Measurements from ENCODE around the gene GPHA2.
"Not testable (repeated sequence)": the region's sequence is repeated elsewhere in the genome, so short reads cannot be mapped to it uniquely, and the experiment has no call there.

Gene GPHA2, protein sequence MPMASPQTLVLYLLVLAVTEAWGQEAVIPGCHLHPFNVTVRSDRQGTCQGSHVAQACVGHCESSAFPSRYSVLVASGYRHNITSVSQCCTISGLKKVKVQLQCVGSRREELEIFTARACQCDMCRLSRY

DNA sequence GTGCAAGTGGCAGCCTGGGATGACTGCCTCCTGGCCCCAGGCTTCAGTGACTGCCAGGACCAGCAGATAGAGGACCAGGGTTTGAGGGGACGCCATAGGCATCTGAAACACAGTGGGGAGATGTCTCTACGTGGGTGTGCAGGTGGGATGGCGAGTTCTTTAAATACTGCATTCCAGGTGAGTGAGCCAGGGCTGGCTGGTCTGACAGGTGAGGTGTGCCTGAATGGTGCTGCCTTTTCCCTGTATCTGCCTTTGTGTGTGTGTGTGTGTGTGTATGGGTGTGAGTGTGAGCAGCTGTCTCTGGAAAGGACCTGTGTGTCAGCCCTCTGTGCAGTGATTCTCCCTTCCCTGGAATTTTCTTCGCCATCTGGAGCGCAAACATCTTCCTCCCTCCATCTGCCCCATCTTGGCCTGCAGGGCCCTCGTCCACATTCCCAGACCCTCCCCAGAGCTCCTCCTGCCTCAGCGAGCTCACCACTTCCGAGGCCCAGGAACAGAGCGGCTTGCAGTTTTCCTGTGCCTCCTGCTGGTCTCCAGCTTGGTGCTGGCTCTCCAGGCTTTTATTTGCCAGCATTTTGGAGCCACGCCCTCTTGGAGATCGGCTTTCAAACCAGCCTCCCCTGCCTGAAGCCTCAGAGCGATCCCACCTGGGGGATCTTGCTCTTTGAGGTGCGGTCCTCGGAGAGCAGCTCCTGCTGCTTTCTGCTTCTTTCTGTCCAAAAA lies at the start of gene GPHA2:
GPHA2 (minus strand) TSS at position 535 of the 723 bp plus-strand sequence; CDS start at position 102, 433 bp downstream.
- no peak for DNase-seq (ENCODE audit: low read depth)

DNA sequence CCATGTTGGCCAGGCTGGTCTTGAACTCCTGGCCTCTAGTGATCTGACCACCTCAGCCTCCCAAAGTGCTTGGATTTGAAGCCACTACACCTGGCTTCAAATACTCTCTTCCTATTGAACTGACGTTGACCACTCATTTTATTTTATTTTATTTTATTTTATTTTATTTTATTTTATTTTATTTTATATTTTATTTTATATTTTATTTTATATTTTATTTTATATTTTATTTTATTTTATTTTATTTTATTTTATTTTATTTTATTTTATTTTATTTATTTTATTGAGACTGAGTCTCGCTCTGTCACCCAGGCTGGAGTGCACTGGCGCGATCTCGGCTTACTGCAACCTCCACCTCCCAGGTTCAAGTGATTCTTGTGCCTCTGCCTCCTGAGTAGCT lies 47.6 kb upstream of the GPHA2 start:
- DNase-seq (ENCODE audit: low read depth), result not testable (repeated sequence)

DNA sequence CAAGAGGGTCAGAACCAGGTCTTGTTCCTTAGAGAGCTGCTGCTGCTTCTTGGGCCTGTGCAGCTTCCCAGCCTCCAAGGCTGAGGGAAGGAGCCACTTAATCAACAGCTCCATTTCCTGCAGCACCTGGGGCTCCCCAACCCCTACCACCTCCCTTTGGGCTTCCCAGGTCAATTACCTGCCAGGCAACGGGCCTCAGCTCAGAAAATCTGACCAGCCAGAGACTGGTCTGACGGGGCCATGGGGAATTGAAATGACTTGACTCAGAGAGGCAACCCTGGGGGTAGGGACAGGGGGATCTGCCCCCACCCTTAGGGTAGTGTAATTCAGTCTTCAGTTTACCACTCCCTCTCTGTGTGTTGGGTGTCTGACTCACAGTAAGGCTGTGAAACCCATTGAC lies 41.0 kb upstream of the GPHA2 start:
- no peak for DNase-seq (ENCODE audit: low read depth)

DNA sequence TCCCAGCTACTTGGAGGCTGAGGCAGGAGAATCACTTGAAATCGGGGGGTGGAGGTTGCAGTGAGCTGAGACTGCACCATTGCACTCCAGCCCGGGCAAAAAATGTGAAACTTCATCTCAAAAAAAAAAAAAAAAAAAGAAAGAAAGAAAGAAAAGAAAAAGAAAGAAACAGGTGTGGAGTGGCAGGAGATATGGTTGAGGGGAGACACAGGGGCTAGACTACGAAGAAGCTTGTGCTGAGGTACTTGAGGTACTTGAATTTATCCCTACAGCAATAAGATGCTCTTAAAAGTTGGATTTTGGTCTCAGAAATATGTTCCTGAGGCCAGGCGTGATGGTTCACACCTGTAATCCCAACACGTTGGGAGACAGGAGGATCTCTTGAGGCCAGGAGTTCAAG lies 38.4 kb upstream of the GPHA2 start:
- DNase-seq (ENCODE audit: low read depth), result no peak

DNA sequence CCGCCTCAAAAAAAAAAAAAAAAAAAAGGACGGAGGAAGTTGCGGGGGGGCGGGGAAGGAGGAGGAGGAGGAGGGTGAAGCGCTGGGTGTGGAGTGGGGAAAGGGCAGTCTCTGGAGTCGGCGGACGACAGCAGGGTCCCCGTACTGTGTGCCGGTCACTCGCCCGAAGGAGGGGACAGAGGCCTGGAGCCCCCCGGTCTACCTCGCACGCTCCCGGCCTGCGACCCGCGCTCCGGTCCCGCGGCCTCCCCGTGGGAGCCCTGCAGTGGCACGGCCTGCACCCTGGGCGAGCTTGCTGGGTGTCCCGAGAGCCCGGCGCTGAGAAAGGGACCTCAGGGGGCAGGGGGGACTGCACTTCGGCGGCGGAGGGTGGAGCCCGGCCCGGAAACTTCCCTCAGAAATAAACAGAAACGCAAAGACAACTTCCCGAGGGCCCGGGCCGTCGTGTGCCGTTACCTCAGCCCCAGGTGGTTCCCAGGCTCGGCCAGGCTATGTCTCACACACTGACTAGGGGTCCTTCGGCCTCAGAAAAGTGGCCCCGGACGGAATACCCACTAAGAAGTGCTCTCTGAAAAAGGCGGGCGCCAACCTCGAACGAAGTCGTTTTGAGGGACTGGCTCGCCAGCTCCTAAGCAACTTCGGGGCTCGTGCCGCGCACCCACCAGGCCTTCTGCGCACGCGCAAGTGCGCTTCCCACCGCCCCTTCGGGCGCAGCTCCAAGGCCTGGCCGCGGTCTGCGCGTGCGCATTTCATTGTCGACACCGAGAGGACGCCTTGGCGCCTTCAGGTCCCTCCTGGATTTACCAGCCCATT lies 35.9 kb upstream of the GPHA2 start, which contains the start of gene MAJIN:
MAJIN (minus strand) TSS at position 688 of the 813 bp plus-strand sequence. CDS start 12,703 bp downstream, outside the sequence.
- no peak for DNase-seq (ENCODE audit: low read depth)

DNA sequence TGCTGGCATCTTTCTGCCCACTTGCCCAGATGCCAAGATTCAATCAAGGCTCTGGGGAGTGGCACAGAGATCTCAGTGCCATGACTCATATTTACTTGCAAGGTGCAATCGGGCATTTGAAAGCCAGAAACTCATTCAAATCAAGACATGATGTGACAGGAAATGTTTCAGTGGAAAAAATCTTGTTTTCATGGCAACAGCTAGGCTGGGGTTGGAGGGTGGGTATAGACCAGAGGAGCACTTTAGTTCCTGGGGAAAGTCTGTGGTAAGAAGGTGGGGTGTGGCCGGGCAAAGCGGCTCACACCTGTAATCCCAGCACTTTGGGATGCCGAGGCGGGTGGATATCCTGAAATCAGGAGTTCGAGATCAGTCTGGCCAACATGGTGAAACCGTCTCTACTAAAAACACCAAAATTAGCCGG lies 35.0 kb upstream of the GPHA2 start:
- no peak for DNase-seq (ENCODE audit: low read depth)

DNA sequence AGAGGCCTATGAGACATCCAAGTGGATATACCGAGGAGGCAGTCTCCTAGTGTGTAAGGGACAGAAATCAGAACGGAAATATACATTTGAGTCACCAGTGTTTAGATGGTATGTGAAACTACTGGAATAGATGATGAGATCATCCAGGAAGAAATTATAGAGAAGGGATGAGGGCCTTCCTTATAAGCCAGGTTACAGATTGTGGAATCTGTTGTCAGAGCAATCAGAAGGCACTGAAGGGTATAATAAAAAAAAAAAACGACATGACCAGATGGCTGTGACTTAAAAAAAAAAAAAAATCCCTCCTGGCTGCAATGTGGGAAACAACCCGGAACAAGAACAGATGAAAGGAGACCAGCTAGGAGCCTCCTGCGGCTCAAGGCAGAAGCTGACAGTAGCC lies 33.5 kb upstream of the GPHA2 start:
- DNase-seq (ENCODE audit: low read depth), result peak; percentile 82

DNA sequence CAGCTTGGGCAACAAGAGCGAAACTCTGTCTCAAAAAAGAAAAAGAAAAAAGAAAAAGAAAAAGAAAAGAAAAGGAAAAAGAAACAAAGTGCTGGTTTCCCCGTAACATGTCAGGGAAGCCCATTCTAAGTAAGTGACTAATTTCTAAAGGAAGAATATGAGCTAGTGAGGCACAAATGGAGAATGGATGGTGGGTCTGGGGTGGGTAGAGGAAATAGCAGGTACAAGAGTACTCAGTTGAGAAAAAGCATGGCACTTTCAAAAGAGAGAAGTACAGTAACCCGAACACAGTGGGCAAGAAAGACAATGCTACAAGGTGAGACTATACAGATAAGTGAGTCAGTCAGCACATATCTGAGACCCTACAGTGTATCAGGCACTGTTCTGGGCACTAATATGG lies 31.7 kb upstream of the GPHA2 start:
- DNase-seq (ENCODE audit: low read depth), result no peak

DNA sequence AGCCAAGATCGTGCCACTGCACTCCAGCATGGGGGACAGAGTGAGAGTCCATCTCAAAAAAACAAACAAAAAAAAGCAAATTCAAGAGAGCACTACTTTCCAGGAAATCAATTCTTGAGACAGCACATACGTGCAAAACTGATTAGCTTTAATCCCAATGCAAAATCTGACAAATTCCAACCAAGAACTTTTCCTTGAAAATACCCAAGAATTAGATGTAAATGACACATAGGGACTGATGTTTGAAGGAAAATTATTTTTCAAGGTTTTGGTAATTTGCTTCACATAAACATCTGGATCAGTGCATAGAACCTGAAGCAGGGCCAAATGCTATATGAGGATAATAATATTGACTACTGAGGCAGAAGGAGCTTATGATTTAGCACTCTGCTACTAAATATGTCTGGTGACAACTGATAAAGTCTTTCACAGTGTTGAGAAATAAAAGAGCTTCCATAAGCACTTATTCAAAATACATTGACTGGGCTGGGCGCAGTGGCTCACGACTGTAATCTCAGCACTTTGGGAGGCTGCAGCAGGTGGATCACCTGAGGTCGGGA lies 27.5 kb upstream of the GPHA2 start:
- DNase-seq (ENCODE audit: low read depth), result no peak

DNA sequence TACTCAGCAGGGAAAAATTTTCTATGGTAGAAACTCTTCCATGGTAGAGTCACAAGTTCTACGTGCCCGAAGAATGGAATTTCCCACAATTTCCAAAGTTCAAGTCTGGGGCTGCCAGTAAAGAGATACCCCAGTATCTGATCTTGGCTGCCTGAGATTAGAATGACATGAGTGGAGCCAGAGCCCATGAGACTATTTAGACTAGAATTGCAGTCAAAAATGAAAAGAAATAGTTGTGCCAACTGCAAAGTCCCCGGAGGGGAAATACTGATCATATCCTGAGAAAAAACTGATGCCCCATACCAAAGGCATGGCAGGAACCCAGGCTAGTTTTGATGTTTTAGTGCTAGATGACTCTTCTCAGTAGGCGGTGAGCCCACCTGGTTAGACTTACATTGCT lies 25.0 kb upstream of the GPHA2 start:
- no peak for DNase-seq (ENCODE audit: low read depth)

DNA sequence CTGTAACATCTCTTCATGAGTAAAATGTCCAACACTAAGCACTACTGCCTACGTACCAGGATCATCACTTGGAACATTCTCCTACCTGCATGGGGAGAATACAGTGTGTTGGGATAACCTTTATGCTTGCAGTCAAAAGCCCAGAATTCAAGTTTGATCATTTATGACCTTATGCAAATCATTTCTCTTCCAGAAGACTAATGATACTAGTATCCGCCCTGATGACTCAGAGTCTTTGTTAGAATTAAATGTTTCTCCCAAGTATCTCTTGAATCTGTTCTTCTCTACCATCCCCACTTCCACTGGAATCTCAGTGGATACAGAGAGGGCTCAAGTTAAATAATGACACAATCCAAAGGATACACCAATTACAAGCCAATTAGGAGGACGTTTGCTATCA lies 23.8 kb upstream of the GPHA2 start:
- no peak for DNase-seq (ENCODE audit: low read depth)

DNA sequence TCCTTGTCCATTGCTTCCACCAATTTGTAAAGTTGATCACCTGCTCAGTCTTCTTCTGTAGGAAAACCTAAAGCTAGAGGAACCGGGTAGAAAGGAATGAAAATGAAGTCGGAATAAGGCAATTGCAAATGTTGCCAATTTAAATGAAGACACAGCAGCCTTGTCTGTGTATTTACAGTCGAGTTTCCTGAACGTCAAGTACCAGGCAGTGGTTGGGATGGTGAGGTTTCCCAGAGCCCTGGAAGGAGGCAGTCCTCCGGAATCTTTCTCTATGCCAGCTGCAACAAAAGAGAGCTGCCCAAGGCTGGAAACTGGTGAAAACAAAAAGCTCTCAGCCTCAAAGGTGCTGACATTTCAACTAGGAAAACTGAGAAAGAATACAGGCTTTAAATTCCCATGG lies 18.5 kb upstream of the GPHA2 start:
- no peak for DNase-seq (ENCODE audit: low read depth)

DNA sequence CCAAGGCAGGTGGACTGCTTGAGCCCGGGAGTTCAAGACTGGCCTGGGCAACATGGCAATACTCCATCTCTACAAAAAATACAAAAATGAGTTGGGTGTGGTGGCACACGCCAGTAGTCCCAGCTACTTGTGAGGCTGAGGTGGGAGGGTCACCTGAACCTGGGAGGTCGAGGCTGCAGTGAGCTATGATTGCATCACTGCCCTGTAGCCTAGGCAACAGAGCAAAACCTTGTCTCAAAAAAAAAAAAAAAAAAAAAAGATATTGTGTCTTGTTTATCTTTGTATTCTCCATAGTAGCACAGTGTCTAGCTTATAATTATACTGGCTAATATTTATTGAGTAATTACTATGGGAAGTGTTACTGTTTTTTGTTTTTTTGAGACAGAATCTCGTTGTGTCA lies 15.8 kb upstream of the GPHA2 start:
- no peak for DNase-seq (ENCODE audit: low read depth)

DNA sequence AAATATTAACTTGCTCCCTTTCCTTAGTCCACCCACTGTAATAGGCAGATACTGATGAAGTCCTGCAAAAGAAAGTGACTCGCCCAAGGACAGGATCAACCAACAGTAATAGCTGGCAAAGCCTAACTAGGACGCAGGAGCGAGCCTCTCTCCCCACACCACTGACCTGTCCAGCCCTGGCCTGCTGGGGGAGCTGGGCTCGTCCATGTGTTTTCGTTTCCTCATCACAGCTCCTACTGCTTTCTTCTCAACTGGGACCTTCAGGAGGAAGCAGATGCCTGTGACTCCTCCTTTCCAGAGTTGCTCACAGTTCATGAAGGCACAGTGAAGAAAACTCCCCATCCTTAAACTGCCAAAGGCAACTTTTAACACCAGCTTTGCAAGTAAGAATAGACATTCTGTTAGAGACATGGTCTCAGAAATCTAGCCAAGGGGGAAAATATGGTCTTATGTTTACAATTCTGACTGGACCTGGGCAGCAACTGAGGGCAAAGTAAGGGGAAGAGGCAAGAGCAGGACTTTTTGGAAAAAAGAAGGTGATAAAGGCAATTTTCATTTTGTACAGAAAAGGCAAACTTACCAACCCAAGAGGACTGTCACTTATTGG lies 11.6 kb upstream of the GPHA2 start:
- no peak for DNase-seq (ENCODE audit: low read depth)

DNA sequence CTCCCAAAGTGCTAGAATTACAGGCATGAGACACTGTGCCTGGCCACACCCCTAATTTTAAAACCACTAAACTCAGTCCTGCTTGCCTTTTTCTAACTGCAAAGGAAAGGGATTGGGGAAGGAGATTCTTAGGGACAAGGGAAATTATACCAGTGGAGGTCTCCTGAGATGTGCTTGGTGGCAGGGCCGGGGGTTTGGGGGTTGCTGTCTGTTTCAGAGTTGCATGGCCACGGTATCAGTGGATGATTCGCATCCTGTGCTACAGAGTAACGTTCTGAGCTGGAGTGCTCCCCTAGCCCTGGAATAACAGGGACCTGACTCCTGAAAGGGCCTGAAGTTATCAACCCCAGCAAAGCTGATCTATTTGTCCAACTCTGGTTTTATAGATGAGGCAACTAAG lies 846 bp upstream of the GPHA2 start:
- no peak for DNase-seq (ENCODE audit: low read depth)

DNA sequence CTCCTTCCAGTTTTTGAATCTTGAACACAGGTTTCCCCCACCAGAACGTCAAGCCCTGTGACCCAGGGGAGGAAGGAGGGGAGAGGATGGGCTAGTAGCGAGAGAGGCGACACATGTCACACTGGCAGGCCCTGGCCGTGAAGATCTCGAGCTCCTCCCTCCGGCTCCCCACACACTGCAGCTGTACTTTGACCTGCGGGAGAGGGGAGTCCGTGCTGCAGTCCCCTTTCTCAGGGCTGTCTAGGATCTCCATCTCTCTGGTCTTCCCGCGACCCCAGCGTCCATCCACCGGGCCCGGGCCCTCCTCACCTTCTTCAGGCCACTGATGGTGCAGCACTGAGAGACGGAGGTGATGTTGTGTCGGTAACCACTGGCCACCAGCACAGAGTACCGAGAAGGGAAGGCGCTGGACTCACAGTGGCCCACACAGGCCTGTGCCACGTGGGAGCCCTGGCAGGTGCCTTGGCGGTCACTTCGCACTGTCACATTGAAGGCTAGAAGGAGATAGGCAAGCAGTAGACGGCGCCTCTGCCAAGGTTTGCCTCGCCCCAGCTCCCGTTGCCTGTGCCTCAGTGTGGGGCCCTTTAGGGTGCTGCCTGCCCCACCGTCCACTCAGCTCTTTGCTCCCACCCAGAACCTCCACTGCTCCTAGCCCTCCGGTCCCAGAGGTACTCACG lies 873 bp downstream of the GPHA2 start:
- no peak for DNase-seq (ENCODE audit: low read depth)

DNA sequence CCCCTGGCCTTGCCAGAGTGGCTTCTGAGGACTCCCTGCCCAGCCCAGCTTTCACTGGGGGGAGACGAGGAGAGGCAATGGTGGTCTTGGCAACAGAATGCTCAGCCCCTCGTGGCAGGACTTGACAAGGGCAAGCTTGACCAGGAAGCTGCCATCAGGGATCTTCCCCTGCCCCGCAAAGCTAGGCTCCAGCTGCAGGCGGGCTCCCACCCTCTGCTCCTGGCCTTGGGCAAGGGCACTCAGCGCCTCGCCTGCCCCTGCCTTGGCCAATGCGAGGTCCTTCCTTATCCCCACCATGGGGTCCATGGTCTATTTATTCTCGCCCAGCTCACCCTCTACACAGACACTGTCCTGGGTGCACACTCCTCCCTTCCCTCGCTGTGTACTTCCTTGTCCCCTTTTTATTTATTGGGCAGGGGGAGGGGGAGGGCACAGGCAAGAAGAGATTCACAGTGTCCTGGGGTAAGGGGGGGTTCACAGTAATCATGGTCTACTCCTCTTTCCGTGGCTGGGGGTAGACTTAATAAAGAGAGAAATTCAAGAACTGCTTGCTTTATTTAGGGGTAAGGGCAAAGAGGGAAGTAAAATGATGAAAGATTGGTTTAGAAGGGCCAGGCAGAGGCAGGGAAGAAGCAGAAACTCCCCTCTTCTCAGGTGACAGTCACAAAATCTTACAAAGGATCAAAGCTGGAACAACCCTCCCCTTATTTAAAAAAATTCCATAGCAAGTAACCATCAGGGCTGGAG lies 1.6 kb downstream of the GPHA2 start:
- no peak for DNase-seq (ENCODE audit: low read depth)

DNA sequence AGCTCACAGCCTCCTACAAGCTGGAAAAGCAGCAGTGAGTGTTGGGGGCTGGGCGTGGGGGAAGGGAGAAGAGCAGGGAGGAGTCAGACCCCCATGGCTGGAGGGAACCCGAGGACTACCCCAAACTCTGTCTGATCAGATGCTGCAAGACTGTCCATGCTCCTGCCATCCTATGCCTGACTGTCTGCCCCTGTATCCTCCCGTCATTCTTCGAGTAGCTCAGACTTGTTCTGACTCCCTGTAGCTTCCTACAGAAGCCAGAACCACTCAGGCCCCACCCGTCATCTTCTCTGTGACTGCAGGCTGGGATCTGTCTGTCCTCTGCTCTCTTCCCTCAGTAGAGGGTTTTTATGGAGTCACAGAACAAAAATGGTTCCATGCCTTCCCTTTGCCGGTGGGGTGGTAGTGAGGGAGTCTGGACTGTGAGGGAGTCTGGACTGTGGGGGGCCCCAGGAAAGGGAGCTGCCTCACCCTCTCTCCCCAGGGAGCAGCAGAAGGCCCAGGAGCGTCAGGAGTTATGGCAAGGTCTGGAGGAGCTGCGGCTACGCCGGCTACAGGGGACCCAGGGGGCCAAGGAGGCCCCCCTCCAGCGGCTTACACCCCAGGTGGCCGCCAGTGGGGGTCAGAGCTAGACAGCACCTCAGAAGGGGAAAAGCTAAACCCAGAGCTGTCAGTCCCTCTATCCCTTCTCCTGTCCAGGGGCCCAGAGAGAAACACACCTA lies 2.3 kb downstream of the GPHA2 start:
- no peak for DNase-seq (ENCODE audit: low read depth)

DNA sequence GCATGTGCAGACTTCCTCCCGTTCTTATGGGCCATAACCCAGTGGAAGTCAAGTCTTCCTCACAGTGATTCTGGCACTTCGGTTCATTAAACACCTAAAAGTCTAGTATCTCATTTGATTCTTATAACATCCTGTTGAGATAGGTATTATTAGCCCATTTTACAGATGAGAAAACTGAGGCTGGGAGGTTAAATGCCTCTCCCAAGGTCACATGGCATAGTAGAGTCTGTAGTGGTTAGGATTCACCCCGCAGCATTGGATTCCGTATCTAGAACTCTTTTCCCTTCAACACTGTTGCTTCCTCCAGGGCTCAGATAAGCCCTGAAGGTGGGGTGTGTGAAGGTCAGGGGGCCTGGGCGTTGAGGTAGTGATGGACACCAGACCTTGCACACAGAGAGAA lies 3.4 kb downstream of the GPHA2 start:
- DNase-seq (ENCODE audit: low read depth), result no peak

DNA sequence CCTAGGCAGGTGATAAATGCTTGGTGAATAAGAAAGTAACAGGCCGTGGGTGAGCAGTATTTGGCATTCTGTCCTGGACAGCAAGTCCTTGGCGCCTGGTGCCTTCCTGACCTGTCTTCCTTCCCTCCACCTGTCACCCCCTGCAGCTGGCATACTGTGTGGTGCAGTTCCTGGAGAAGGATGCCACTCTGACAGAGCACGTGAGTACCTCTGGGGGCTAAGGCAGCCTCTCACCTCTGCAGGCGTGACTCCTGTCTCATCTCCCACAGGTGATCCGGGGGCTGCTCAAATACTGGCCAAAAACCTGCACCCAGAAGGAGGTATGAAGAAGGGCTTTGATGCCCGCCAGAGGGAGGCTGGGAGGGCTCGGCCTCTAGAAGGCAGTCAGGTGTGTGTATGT lies 4.4 kb downstream of the GPHA2 start:
- no peak for DNase-seq (ENCODE audit: low read depth)

All from HS-5 (cell line).